A549 (cell line): ENCODE results near the gene PTP4A2. TPM values are rescaled to one million over a fixed set of nuclear protein-coding genes. Genes with fewer than 3 reads are reported as not detected.

ENCODE experiments used
- ATAC-seq, 2 experiments: fragments of 200-7000 bp in 1 of 2; fragments of >200 bp in 1 of 2; cut with Nextera tagmentation in 1 of 2; cut with Tn5 transposase in 1 of 2; 3 replicates each; pipeline versions ENCODE4 v1.8.0 to v1.9.1; 2018 to 2020; ENCODE audit warnings: mild to moderate bottlenecking in 1 of 2, moderate library complexity in 1 of 2
- CTCF ChIA-PET: fragments of 300-600 bp; sonication (Branson Sonifier 250); formaldehyde crosslinking; extraction: SDS; loops from one replicate; lab custom pipeline; 2021; ENCODE audit warnings: antibody characterized with exemption, inconsistent platforms; lab: Yijun Ruan, JAX
- POLR2A ChIA-PET: fragments of 350-600 bp; formaldehyde crosslinking; extraction: SDS; loops from one replicate; lab custom pipeline; 2021; ENCODE audit warnings: antibody characterized with exemption, inconsistent platforms; lab: Yijun Ruan, JAX
- DNase-seq, 2 experiments: peaks; one replicate each; pipeline versions ENCODE4 v3.0.0 to v3.0.0-alpha.2; 2011 to 2016; ENCODE audit warnings: low read depth in 1 of 2, low spot score in 1 of 2
- FAIRE-seq: peaks from 2 replicates; lab custom pipeline; 2011; peaks lifted over from hg19 to GRCh38; lab: Jason Lieb, UNC
- H3K27ac ChIP-seq, 2 experiments: fragments of >200 bp; sonication (Bioruptor Twin); formaldehyde crosslinking; 3 replicates each; pipeline ENCODE4 v1.5.1; 2016 to 2017
- H3K4me1 ChIP-seq: fragments of >200 bp; sonication (Bioruptor Twin); formaldehyde crosslinking; 3 replicates; pipeline ENCODE4 v1.6.1; 2016
- H3K4me2 ChIP-seq: fragments of >200 bp; sonication (Bioruptor Twin); formaldehyde crosslinking; 3 replicates; pipeline ENCODE4 v1.6.1; 2016
- H3K4me3 ChIP-seq: fragments of >200 bp; sonication (Bioruptor Twin); formaldehyde crosslinking; 3 replicates; pipeline ENCODE4 v1.5.1; 2016
- H3K9me3 ChIP-seq: fragments of >200 bp; sonication (Bioruptor Twin); formaldehyde crosslinking; 3 replicates; pipeline ENCODE4 v1.6.1; 2016
- CBX8 ChIP-seq: fragments of 200-600 bp; sonication (generic); IDR thresholded peaks from 2 replicates; pipeline ENCODE4 v1.6.1; 2016
- CHD4 ChIP-seq: fragments of 200-600 bp; sonication (generic); IDR thresholded peaks from 2 replicates; pipeline ENCODE4 v1.6.1; 2016; ENCODE audit warnings: antibody characterized with exemption, mild to moderate bottlenecking, borderline replicate concordance
- ELK1 ChIP-seq: fragments of 150-350 bp; IDR thresholded peaks from 2 replicates; pipeline ENCODE4 v1.6.1; 2014; ENCODE audit warnings: low read depth, mild to moderate bottlenecking, low read length
- ESRRA ChIP-seq: fragments of 150-350 bp; IDR thresholded peaks from 2 replicates; pipeline ENCODE4 v1.6.1; 2014; ENCODE audit warnings: mild to moderate bottlenecking, low read length, borderline replicate concordance
- FOSB ChIP-seq: fragments of 250-450 bp; sonication (Bioruptor Pico); IDR thresholded peaks from 2 replicates; pipeline ENCODE4 v1.5.0; 2020; ENCODE audit warnings: mild to moderate bottlenecking, moderate library complexity
- HOXB13 ChIP-seq: fragments of 250-450 bp; sonication (Bioruptor Pico); IDR thresholded peaks from 2 replicates; pipeline ENCODE4 v1.5.0; 2020; ENCODE audit warnings: low read depth, mild to moderate bottlenecking, moderate library complexity
- HOXB5 ChIP-seq: fragments of 250-450 bp; sonication (Bioruptor Pico); IDR thresholded peaks from 2 replicates; pipeline ENCODE4 v1.5.0; 2020; ENCODE audit warnings: mild to moderate bottlenecking, moderate library complexity
- JUN ChIP-seq, 2 experiments: fragments of >200 bp; sonication (Bioruptor Twin); formaldehyde crosslinking; IDR thresholded peaks; 2 replicates in 1 of 2; 3 replicates in 1 of 2; pipeline ENCODE4 v1.6.1; 2016 to 2017
- KDM5A ChIP-seq: fragments of 200-600 bp; sonication (generic); IDR thresholded peaks from 2 replicates; pipeline ENCODE4 v1.6.1; 2016; ENCODE audit warnings: antibody characterized with exemption, mild to moderate bottlenecking
- NPAS2 ChIP-seq: fragments of 250-450 bp; sonication (Bioruptor Pico); IDR thresholded peaks from 2 replicates; pipeline ENCODE4 v1.8.0; 2022; ENCODE audit warnings: mild to moderate bottlenecking, moderate library complexity, borderline replicate concordance
- NR3C1 ChIP-seq: fragments of >200 bp; sonication (Bioruptor Twin); formaldehyde crosslinking; IDR thresholded peaks from 3 replicates; pipeline ENCODE4 v1.6.1; 2017
- PBX3 ChIP-seq: IDR thresholded peaks from 2 replicates; pipeline ENCODE4 v1.6.1; 2012
- RAD21 ChIP-seq, 2 experiments: fragments of >200 bp in 1 of 2; sonication (Bioruptor Twin) in 1 of 2; formaldehyde crosslinking in 1 of 2; IDR thresholded peaks in 1 of 2; conservative IDR thresholded peaks in 1 of 2; 2 replicates in 1 of 2; 3 replicates in 1 of 2; pipeline ENCODE4 v1.6.1; 2012 to 2018; ENCODE audit warnings: inconsistent platforms in 1 of 2
- RNF2 ChIP-seq: fragments of 200-600 bp; sonication (generic); IDR thresholded peaks from 2 replicates; pipeline ENCODE4 v1.6.1; 2016; ENCODE audit warnings: low read depth, mild to moderate bottlenecking, antibody characterized with exemption, moderate library complexity, borderline replicate concordance
- SREBF2 ChIP-seq: fragments of 450-650 bp; IDR thresholded peaks from 2 replicates; pipeline ENCODE4 v1.6.1; 2014; ENCODE audit warnings: mild to moderate bottlenecking, moderate library complexity
- ZFP36 ChIP-seq: fragments of 450-650 bp; IDR thresholded peaks from 2 replicates; pipeline ENCODE4 v1.6.1; 2014; ENCODE audit warnings: borderline replicate concordance; ENCODE audit not compliant: partially characterized antibody
- ZNF302 ChIP-seq: fragments of 250-450 bp; sonication (Bioruptor Pico); IDR thresholded peaks from 2 replicates; pipeline ENCODE4 v1.9.0; 2021; ENCODE audit warnings: inconsistent platforms, mild to moderate bottlenecking, moderate library complexity
- ZSCAN20 ChIP-seq: fragments of 250-450 bp; sonication (Bioruptor Pico); IDR thresholded peaks from 2 replicates; pipeline ENCODE4 v1.8.0; 2022; ENCODE audit warnings: mild to moderate bottlenecking, moderate library complexity
- WGBS: methylation state at CpG from one replicate; pipeline ENCODE4 v1.1.6; 2017; ENCODE audit errors: missing lambda C conversion rate; 5-methylcytosine and 5-hydroxymethylcytosine counted together
- polyA plus RNA-seq, 4 experiments: library from polyadenylated mRNA; depleted of rRNA in 3 of 4; stranded (reverse); fragments of >200 nt; fragmentation: RNase III in 1 of 4; extraction: RNeasy Plus Mini Kit Qiagen cat#74134 plus additional on column Dnase treatment in 1 of 4; gene quantifications; 2 replicates in 3 of 4; 3 replicates in 1 of 4; pipeline ENCODE4 v1.2.3, GENCODE V29; 2011 to 2017
- TF ChIP-seq, protein P1 (sequence below): fragments of 250-450 bp; sonication (Bioruptor Pico); IDR thresholded peaks from 2 replicates; pipeline ENCODE4 v1.5.0; 2020; ENCODE audit warnings: low read depth, mild to moderate bottlenecking, moderate library complexity
- TF ChIP-seq, protein P2 (sequence below): fragments of 200-600 bp; sonication (generic); IDR thresholded peaks from 2 replicates; pipeline ENCODE4 v1.6.1; 2016; ENCODE audit warnings: antibody characterized with exemption, mild to moderate bottlenecking, moderate library complexity
- TF ChIP-seq, protein P3 (sequence below): fragments of 450-650 bp; IDR thresholded peaks from 2 replicates; pipeline ENCODE4 v1.6.1; 2014; ENCODE audit warnings: antibody characterized with exemption

The PTP4A2 gene
- polyA plus RNA-seq, 2 of the 4 experiments (the other 2 are of a cell fraction), result 234 to 563 TPM

- TF ChIP-seq RNF2, result no peak
- TF ChIP-seq KDM5A, result no peak
- no peak for TF ChIP-seq CBX8
- TF ChIP-seq, all 56 proteins: peak for 0
Measured at GRCh38 chr1:31872658-31873636, 65.2 kb downstream of the PTP4A2 start (continued).

DNA sequence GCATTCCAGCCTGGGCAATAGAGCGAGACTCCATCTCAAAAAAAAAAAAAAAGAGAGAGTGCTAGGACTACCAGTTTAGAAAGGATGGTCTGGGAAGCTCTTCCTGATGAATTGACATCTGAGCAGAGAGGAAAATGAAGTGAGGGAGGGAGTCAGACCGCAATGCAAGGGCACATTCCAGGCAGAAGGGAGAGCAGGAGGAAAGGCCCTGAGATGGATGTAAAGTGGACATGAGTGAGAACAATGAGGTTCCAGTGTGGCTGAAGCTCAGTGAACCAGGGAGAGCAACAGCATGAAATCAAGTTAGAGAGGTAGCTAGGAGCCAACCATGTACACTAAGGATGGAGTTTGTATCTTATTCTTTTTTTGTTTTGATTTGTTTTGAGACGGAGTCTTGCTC lies 66.5 kb downstream of the PTP4A2 start:
- Histone ChIP-seq H3K9me3 (no peaks in the 10 kb centered on the region), H3K27ac (no peak overlapping the region), H3K4me2 (no peak overlapping the region), H3K4me1 (peaks cover 11% of the 10 kb centered on the region; the same call in 2 of the 3 replicates), H3K4me3 (no peak overlapping the region)
- WGBS, result 94% methylated on average over 3 of the region's 3 CpGs
- TF ChIP-seq, protein P1, sequence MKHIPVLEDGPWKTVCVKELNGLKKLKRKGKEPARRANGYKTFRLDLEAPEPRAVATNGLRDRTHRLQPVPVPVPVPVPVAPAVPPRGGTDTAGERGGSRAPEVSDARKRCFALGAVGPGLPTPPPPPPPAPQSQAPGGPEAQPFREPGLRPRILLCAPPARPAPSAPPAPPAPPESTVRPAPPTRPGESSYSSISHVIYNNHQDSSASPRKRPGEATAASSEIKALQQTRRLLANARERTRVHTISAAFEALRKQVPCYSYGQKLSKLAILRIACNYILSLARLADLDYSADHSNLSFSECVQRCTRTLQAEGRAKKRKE (CRISPR knock-in tag), result no peak
- TF ChIP-seq ZFP36 (no peak), FOSB (no peak), HOXB13 (CRISPR knock-in tag) (no peak), CHD4 (no peak), ESRRA (no peak), NR3C1 (no peak), SREBF2 (no peak), RNF2 (no peak), ZSCAN20 (no peak), RAD21 (conservative IDR thresholded peaks at IDR 0.05 in 1 of 2, IDR thresholded peaks at IDR 0.05 in 1 of 2) (no peak), NPAS2 (CRISPR knock-in tag) (no peak), ELK1 (no peak)
- TF ChIP-seq, protein P2, sequence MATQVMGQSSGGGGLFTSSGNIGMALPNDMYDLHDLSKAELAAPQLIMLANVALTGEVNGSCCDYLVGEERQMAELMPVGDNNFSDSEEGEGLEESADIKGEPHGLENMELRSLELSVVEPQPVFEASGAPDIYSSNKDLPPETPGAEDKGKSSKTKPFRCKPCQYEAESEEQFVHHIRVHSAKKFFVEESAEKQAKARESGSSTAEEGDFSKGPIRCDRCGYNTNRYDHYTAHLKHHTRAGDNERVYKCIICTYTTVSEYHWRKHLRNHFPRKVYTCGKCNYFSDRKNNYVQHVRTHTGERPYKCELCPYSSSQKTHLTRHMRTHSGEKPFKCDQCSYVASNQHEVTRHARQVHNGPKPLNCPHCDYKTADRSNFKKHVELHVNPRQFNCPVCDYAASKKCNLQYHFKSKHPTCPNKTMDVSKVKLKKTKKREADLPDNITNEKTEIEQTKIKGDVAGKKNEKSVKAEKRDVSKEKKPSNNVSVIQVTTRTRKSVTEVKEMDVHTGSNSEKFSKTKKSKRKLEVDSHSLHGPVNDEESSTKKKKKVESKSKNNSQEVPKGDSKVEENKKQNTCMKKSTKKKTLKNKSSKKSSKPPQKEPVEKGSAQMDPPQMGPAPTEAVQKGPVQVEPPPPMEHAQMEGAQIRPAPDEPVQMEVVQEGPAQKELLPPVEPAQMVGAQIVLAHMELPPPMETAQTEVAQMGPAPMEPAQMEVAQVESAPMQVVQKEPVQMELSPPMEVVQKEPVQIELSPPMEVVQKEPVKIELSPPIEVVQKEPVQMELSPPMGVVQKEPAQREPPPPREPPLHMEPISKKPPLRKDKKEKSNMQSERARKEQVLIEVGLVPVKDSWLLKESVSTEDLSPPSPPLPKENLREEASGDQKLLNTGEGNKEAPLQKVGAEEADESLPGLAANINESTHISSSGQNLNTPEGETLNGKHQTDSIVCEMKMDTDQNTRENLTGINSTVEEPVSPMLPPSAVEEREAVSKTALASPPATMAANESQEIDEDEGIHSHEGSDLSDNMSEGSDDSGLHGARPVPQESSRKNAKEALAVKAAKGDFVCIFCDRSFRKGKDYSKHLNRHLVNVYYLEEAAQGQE, result no peak
- POLR2A ChIA-PET, result no interaction called here
- FAIRE-seq, result no peak
- DNase-seq, result no peak
- ATAC-seq, result no peak
- CTCF ChIA-PET, result no interaction called here

- CTCF ChIA-PET, result no interaction called here
- no peak for FAIRE-seq
- Histone ChIP-seq H3K4me2 (no peak overlapping the region), H3K4me1 (no peaks in the 10 kb centered on the region), H3K9me3 (no peaks in the 10 kb centered on the region), H3K27ac (no peak overlapping the region), H3K4me3 (no peak overlapping the region)
- POLR2A ChIA-PET, result no interaction called here
- 83% methylated on average over 7 of the region's 7 CpGs for WGBS
- no peak for ATAC-seq
- DNase-seq, result no peak
- no peak for TF ChIP-seq PBX3
- TF ChIP-seq ZNF302, result no peak
- TF ChIP-seq ESRRA, result no peak
- TF ChIP-seq, protein P3, sequence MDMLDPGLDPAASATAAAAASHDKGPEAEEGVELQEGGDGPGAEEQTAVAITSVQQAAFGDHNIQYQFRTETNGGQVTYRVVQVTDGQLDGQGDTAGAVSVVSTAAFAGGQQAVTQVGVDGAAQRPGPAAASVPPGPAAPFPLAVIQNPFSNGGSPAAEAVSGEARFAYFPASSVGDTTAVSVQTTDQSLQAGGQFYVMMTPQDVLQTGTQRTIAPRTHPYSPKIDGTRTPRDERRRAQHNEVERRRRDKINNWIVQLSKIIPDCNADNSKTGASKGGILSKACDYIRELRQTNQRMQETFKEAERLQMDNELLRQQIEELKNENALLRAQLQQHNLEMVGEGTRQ, result no peak
- TF ChIP-seq CBX8, result no peak
- no peak for TF ChIP-seq KDM5A
- TF ChIP-seq JUN (IDR thresholded peaks at IDR 0.05), result no peak
- TF ChIP-seq HOXB5, result no peak
- TF ChIP-seq, all 56 proteins: peak for 0
Measured at GRCh38 chr1:31870086-31870736, 68.0 kb downstream of the PTP4A2 start.
